Measurements from ENCODE around the gene THEMIS.
"Not testable (repeated sequence)": the region's sequence is repeated elsewhere in the genome, so short reads cannot be mapped to it uniquely, and the experiment has no call there.

THEMIS gene

DNA sequence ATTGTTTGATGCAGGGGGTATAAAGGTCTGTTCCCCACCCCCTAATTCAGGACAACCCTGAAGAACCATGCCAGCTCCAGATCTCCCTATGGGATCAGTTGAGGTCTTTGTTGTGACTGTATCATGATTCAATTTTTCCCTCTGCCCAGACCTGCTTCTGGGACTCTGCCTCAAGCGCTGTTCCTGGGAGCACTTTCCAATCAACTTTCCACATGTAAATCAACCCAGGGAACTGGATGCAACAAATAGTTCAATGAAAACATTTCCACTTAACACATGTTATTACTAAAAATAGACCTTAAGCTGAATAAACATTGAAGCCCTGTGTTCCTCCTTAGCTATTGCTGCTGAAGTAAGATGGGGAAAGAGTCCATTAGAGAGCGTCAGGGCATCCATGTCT, 184.4 kb downstream of the THEMIS start:
- DNase-seq = no peak

- no peak for DNase-seq
These were observed 190.2 kb downstream of the THEMIS start for GRCh38 chr6:127710668-127711067.

- DNase-seq = no peak
These were observed 194.6 kb downstream of the THEMIS start for GRCh38 chr6:127706216-127706615.

DNA sequence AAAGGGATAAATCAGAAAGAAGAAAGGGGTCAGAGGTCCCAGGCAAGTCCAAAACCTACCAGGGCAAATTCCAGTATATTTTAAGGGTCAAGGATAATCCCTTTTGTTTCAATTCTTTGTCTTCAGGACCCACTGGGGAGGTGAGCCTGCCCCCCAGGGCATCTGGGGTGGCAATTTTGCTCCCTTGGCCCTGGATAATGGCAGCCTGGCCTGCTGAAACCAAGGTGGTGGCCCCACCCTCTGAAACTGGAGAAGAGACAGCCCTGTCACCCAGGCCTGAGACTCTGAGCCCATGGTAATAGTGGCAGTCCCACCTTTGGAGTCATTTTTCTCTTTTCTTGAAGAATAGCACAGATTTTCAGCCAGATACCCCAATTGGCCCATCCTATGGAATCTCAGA, 205.8 kb downstream of the THEMIS start:
- no peak for DNase-seq

DNA sequence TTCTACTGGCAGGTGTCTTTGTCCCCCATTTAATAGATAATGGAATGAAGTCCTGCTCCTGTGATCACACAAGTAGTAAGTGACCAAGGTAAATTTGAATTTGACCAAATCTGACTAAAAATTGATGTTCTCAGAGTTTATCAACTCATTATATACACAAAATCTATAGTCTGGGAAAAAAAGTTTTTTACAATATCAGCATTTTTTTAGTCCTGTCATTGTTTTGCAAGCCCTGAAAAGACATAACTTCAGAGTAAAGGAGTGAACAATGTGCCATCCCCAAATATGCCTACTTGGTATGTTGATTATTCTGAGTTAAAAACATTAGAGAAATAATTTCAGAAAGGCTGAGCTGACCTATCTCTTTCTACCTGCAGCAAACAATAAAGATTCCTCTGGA, 209.7 kb downstream of the THEMIS start:
- DNase-seq = no peak

DNA sequence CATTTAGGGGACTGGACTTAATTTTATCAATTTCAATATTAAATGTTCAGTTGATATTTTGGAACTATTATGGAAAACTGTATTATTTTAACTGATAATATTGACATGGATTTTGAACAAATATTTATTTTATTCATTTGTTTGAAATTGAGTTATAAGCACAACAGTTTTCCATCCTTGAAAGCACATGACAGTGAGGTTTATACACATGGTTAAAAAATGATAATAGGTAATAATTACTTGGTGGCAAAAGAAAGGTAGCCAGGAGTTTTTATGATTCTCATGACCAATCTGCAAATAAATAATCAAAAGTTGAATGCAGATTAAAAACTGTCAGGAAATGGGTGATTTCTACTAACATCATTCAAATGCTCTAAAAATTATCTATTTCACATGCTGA, 210.3 kb downstream of the THEMIS start:
- no peak for DNase-seq

- no peak for DNase-seq
These were observed 210.8 kb downstream of the THEMIS start for GRCh38 chr6:127690092-127690491.

- DNase-seq = not testable (repeated sequence)
These were observed 213.4 kb downstream of the THEMIS start for GRCh38 chr6:127687490-127687889.

DNA sequence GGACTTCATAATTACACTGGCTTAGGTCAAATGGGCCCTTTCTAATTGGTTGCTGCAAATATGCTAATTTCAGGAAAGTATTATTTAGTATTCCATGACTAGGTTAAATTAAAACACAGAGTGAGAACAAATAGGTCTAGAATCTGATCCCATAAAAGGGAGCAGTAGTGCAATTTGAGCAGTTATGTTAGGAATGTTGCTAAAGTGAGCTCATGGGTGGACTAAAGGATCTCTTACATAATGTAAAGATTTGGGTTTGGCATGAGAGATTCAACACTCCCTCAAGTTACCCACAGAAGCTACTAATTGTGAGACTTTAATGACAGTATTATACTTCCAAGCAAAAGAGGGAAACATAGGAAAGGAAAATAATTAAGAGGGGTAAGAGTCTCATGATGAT, 214.8 kb downstream of the THEMIS start:
- DNase-seq = no peak

DNA sequence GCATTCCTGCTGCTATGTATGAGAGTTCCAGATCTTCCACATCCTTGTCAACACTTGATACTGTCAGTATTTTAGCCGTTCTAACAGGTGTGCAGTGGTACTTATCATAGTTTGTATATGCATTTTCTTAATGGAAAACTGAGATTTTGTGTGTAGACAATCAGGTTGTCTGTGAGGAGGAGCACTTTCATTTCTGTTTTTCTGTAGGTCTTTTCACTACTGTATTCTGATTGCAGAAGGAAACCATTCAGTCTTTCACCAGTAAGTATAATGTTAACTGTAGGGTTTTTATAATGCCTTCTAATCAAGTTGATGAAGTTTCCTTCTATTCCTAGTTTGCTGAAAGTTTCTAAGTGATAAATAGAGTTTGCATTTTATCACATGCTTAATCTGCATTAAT, 216.4 kb downstream of the THEMIS start:
- no peak for DNase-seq
